Sigmoid colon (tissue), 4 donors: ENCODE data around the gene CNKSR3.

Experiments used
- EP300 ChIP-seq, 4 donors: sonication (generic); formaldehyde crosslinking; IDR thresholded peaks; one replicate each; pipeline ENCODE4 v1.6.1; 2017; ENCODE audit warnings: antibody characterized with exemption in 4 of 4
- TF ChIP-seq, protein P1 (sequence below), 4 experiments: fragments of 450-650 bp in 3 of 4; fragments of 200-600 bp in 1 of 4; IDR thresholded peaks; one replicate each; pipeline ENCODE4 v1.5.1; 2016 to 2019; ENCODE audit warnings: antibody characterized with exemption in 4 of 4, mild to moderate bottlenecking in 3 of 4, moderate library complexity in 2 of 4

DNA sequence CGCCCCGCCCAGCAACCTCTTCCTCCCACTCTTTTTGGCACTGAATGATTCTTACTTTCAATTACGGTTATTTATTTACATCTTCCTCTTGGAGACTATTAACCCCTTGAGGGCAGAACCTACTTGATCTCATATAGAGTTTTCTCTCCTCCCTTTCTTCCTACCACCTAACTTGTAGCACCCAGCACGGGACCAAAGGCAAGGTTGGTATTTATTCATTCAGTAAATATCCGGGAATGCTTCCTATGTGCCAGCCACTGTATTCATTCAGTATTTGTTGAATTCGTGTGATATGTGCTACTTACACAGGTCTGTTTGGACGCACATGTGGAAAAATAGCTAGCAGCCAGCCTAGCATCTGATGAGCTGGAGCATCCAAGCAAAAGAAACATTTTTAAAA, 1.3 kb upstream of the CNKSR3 start:
- TF ChIP-seq, protein P1, sequence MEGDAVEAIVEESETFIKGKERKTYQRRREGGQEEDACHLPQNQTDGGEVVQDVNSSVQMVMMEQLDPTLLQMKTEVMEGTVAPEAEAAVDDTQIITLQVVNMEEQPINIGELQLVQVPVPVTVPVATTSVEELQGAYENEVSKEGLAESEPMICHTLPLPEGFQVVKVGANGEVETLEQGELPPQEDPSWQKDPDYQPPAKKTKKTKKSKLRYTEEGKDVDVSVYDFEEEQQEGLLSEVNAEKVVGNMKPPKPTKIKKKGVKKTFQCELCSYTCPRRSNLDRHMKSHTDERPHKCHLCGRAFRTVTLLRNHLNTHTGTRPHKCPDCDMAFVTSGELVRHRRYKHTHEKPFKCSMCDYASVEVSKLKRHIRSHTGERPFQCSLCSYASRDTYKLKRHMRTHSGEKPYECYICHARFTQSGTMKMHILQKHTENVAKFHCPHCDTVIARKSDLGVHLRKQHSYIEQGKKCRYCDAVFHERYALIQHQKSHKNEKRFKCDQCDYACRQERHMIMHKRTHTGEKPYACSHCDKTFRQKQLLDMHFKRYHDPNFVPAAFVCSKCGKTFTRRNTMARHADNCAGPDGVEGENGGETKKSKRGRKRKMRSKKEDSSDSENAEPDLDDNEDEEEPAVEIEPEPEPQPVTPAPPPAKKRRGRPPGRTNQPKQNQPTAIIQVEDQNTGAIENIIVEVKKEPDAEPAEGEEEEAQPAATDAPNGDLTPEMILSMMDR (IDR thresholded peaks at IDR 0.05), result no peak
- TF ChIP-seq EP300 (IDR thresholded peaks at IDR 0.05), result no peak
